ENCODE data around the gene SHMT2.

GRCh38 chr12:57243521-57244311 lies 14.2 kb downstream of the SHMT2 start:
- TF ChIP-seq YY1 (IDR thresholded peaks at IDR 0.05; ENCODE audit: insufficient read depth, insufficient read length) = no peak
- no peak for TF ChIP-seq ZNF274 (IDR thresholded peaks at IDR 0.05; ENCODE audit: low read depth, low read length)
- no peak for TF ChIP-seq SUZ12 (IDR thresholded peaks at IDR 0.05; ENCODE audit: extremely low read depth, insufficient read depth, insufficient read length)

Data from NT2/D1 (cell line).